WTC11 (cell line): ENCODE data around the gene LTBP1. TPM values are rescaled to one million over a fixed set of nuclear protein-coding genes. Genes with fewer than 3 reads are reported as not detected.

Experiments
- ATAC-seq: fragments of 200-7000 bp; cut with Tn5 transposase; 2 replicates; pipeline ENCODE4 v1.10.0; 2021; ENCODE audit warnings: mild to moderate bottlenecking, moderate library complexity
- CTCF ChIA-PET: fragments of 300-600 bp; sonication (Branson Sonifier 250); formaldehyde crosslinking; loops from one replicate; lab custom pipeline; 2021; ENCODE audit warnings: antibody characterized with exemption; lab: Charles Lee
- POLR2A ChIA-PET: fragments of 350-600 bp; sonication (Branson Sonifier 250); formaldehyde crosslinking; loops from one replicate; lab custom pipeline; 2021; ENCODE audit warnings: antibody characterized with exemption; lab: Charles Lee
- DNase-seq: peaks from one replicate; pipeline ENCODE4 v3.0.0; 2021; ENCODE audit warnings: low spot score
- H3K27ac Mint-ChIP-seq: 2 replicates; pipeline ENCODE4 v1.8.0; 2021; ENCODE audit warnings: mixed read lengths
- H3K27me3 Mint-ChIP-seq: 2 replicates; pipeline ENCODE4 v1.8.0; 2021; ENCODE audit warnings: low read depth, mild to moderate bottlenecking, moderate library complexity, mixed read lengths
- H3K36me3 Mint-ChIP-seq: 2 replicates; pipeline ENCODE4 v1.8.0; 2021; ENCODE audit warnings: mixed read lengths
- H3K4me1 Mint-ChIP-seq: 2 replicates; pipeline ENCODE4 v1.8.0; 2022; ENCODE audit warnings: mixed read lengths
- H3K4me3 Mint-ChIP-seq: 2 replicates; pipeline ENCODE4 v1.8.0; 2021; ENCODE audit warnings: mild to moderate bottlenecking, moderate library complexity, mixed read lengths
- H3K9me3 Mint-ChIP-seq: 2 replicates; pipeline ENCODE4 v1.8.0; 2021; ENCODE audit warnings: mixed read lengths
- CREM ChIP-seq: sonication (generic); formaldehyde crosslinking; IDR thresholded peaks from 2 replicates; pipeline ENCODE4 v1.8.1; 2022; ENCODE audit warnings: mild to moderate bottlenecking, missing genetic modification reagents, moderate library complexity
- ELF4 ChIP-seq: sonication (generic); formaldehyde crosslinking; IDR thresholded peaks from 2 replicates; pipeline ENCODE4 v1.8.1; 2022; ENCODE audit warnings: low read depth, mild to moderate bottlenecking, moderate library complexity, missing genetic modification reagents
- FOXP1 ChIP-seq: sonication (generic); formaldehyde crosslinking; IDR thresholded peaks from 2 replicates; pipeline ENCODE4 v1.8.0; 2022; ENCODE audit warnings: missing genetic modification reagents, mild to moderate bottlenecking, moderate library complexity, borderline replicate concordance
- GABPB1 ChIP-seq: sonication (generic); formaldehyde crosslinking; IDR thresholded peaks from 2 replicates; pipeline ENCODE4 v1.8.1; 2023; ENCODE audit warnings: mild to moderate bottlenecking, missing genetic modification reagents
- JAZF1 ChIP-seq: fragments of 250-450 bp; sonication (Bioruptor Pico); IDR thresholded peaks from 2 replicates; pipeline ENCODE4 v1.9.0; 2021; ENCODE audit warnings: moderate library complexity, mild to moderate bottlenecking, inconsistent platforms
- KAT7 ChIP-seq: sonication (generic); formaldehyde crosslinking; IDR thresholded peaks from 2 replicates; pipeline ENCODE4 v1.8.1; 2023; ENCODE audit warnings: missing genetic modification reagents, mild to moderate bottlenecking, borderline replicate concordance
- MYBL2 ChIP-seq: sonication (generic); formaldehyde crosslinking; IDR thresholded peaks from 2 replicates; pipeline ENCODE4 v1.8.1; 2023; ENCODE audit warnings: mild to moderate bottlenecking, moderate library complexity, missing genetic modification reagents
- NFE2L1 ChIP-seq: sonication (generic); formaldehyde crosslinking; IDR thresholded peaks from 2 replicates; pipeline ENCODE4 v1.8.1; 2023; ENCODE audit warnings: missing genetic modification reagents
- NFYB ChIP-seq: sonication (generic); formaldehyde crosslinking; conservative IDR thresholded peaks from 2 replicates; pipeline ENCODE4 v1.8.0; 2022; ENCODE audit warnings: low read depth, missing genetic modification reagents
- SOX15 ChIP-seq: fragments of 250-450 bp; sonication (Bioruptor Pico); IDR thresholded peaks from 2 replicates; pipeline ENCODE4 v1.9.0; 2021; ENCODE audit warnings: mild to moderate bottlenecking
- SP1 ChIP-seq: sonication (generic); formaldehyde crosslinking; conservative IDR thresholded peaks from 2 replicates; pipeline ENCODE4 v1.8.1; 2022; ENCODE audit warnings: missing genetic modification reagents
- TCF7 ChIP-seq: sonication (generic); formaldehyde crosslinking; IDR thresholded peaks from 2 replicates; pipeline ENCODE4 v1.8.0; 2022; ENCODE audit warnings: mild to moderate bottlenecking, low read depth, missing genetic modification reagents, moderate library complexity
- TP53 ChIP-seq: sonication (generic); formaldehyde crosslinking; IDR thresholded peaks from 2 replicates; pipeline ENCODE4 v1.8.1; 2023; ENCODE audit warnings: mild to moderate bottlenecking, missing genetic modification reagents
- ZBTB21 ChIP-seq: sonication (generic); formaldehyde crosslinking; IDR thresholded peaks from 2 replicates; pipeline ENCODE4 v1.8.1; 2023; ENCODE audit warnings: mild to moderate bottlenecking, missing genetic modification reagents, borderline replicate concordance
- ZNF138 ChIP-seq: sonication (generic); formaldehyde crosslinking; conservative IDR thresholded peaks from 2 replicates; pipeline ENCODE4 v1.8.1; 2022; ENCODE audit warnings: mild to moderate bottlenecking, moderate library complexity, missing genetic modification reagents
- ZNF219 ChIP-seq: sonication (generic); formaldehyde crosslinking; IDR thresholded peaks from 2 replicates; pipeline ENCODE4 v1.8.0; 2023; ENCODE audit warnings: missing genetic modification reagents, mild to moderate bottlenecking, borderline replicate concordance
- ZNF232 ChIP-seq: sonication (generic); formaldehyde crosslinking; IDR thresholded peaks from 2 replicates; pipeline ENCODE4 v1.8.0; 2022; ENCODE audit warnings: mild to moderate bottlenecking, missing genetic modification reagents
- ZNF416 ChIP-seq: fragments of 250-450 bp; sonication (Bioruptor Pico); IDR thresholded peaks from 2 replicates; pipeline ENCODE4 v1.9.0; 2021; ENCODE audit warnings: mild to moderate bottlenecking, inconsistent platforms
- ZNF423 ChIP-seq: fragments of 250-450 bp; sonication (Bioruptor Pico); IDR thresholded peaks from 2 replicates; pipeline ENCODE4 v2.1.2; 2022; ENCODE audit warnings: mild to moderate bottlenecking, moderate library complexity
- ZNF671 ChIP-seq: fragments of 250-450 bp; sonication (Bioruptor Pico); IDR thresholded peaks from 2 replicates; pipeline ENCODE4 v1.8.0; 2021; ENCODE audit warnings: mild to moderate bottlenecking
- total RNA-seq: library from RNA; stranded (reverse); gene quantifications from 3 replicates; pipeline ENCODE4 v1.2.3, GENCODE V29; 2021
- TF ChIP-seq, protein P1 (sequence below): fragments of 250-450 bp; sonication (Bioruptor Pico); IDR thresholded peaks from 2 replicates; pipeline ENCODE4 v1.9.0; 2021; ENCODE audit warnings: mild to moderate bottlenecking
- TF ChIP-seq, protein P2 (sequence below): sonication (generic); formaldehyde crosslinking; conservative IDR thresholded peaks from 2 replicates; pipeline ENCODE4 v1.8.1; 2022; ENCODE audit warnings: mild to moderate bottlenecking, missing genetic modification reagents
- TF ChIP-seq, protein P3 (sequence below): sonication (generic); formaldehyde crosslinking; IDR thresholded peaks from 2 replicates; pipeline ENCODE4 v1.8.1; 2022; ENCODE audit warnings: low read depth, mild to moderate bottlenecking, moderate library complexity, missing genetic modification reagents, borderline replicate concordance
- TF ChIP-seq, protein P4 (sequence below): fragments of 250-450 bp; sonication (Bioruptor Pico); IDR thresholded peaks from 2 replicates; pipeline ENCODE4 v1.9.0; 2021; ENCODE audit warnings: moderate library complexity, mild to moderate bottlenecking, inconsistent platforms, borderline replicate concordance
- TF ChIP-seq, protein P5 (sequence below): sonication (generic); formaldehyde crosslinking; IDR thresholded peaks from 2 replicates; pipeline ENCODE4 v1.8.1; 2022; ENCODE audit warnings: mild to moderate bottlenecking, moderate library complexity, missing genetic modification reagents
- TF ChIP-seq, protein P6 (sequence below): sonication (generic); formaldehyde crosslinking; IDR thresholded peaks from 2 replicates; pipeline ENCODE4 v1.8.0; 2023; ENCODE audit warnings: mild to moderate bottlenecking, missing genetic modification reagents

Gene LTBP1
- total RNA-seq, 1 experiment from 2014 or later: 33.6 TPM

DNA sequence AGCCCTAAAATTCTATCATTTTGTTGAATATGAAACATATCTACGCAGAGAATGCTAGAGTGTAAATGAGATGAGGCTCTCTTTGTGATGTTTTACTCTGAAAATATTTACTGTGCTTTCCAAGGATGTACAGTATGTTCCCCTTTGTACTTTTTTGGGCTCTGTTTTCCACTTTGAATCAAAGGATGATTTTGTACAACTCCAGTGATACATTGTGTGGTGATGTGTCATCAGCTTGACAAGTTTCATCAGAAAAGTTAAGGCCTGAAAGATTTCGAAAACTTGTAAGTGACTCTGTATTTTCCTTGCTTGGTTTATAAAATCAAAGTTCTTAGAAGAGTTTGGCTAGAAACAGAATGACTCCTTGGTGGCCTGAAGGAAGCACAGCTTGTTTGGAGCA lies 206.3 kb downstream of the LTBP1 start:
- H3K4me1 Mint-ChIP-seq: no peaks in the 10 kb centered on the region
- DNase-seq: no peak
- no peak overlapping the region for H3K4me3 Mint-ChIP-seq
- H3K27ac Mint-ChIP-seq: no peak overlapping the region
- ChIA-PET CTCF (no interaction called here), POLR2A (no interaction called here)
- no peak for ATAC-seq
- no peaks in the 10 kb centered on the region for H3K36me3 Mint-ChIP-seq
- H3K9me3 Mint-ChIP-seq: no peaks in the 10 kb centered on the region
- no peak for TF ChIP-seq TP53 (CRISPR knock-in tag)
- no peak for TF ChIP-seq FOXP1 (CRISPR knock-in tag)
- TF ChIP-seq KAT7 (CRISPR knock-in tag): no peak
- TF ChIP-seq, protein P1, sequence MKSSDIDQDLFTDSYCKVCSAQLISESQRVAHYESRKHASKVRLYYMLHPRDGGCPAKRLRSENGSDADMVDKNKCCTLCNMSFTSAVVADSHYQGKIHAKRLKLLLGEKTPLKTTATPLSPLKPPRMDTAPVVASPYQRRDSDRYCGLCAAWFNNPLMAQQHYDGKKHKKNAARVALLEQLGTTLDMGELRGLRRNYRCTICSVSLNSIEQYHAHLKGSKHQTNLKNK: no peak
- no peak for TF ChIP-seq ZNF219 (CRISPR knock-in tag)
- TF ChIP-seq, all 79 proteins: peak for 0
- H3K27me3 Mint-ChIP-seq: no peaks in the 10 kb centered on the region

DNA sequence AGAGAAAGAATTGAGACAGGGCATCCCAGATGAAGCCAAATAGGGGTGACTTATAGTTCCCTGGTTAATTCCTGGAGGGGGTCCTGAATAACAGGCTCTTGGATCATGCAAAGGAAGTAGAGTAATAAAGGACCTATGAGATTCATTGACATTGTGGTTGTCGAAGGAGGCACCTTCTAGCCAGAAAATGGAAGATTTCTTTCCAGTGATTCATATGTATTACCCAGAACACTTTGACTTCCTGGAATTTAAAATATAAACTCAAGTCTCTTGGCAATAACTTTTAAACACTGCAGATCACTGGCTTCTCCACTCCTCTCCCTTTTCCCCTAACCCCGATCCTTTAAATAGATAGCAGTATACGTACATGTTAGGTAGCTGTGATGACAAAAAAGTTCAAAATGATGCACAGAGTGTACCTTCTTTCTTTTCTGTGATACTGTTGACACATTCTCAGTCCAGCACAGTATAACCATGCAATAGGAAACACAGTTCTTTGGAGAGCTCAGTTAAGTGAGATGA lies 211.8 kb downstream of the LTBP1 start:
- DNase-seq (no peak), ATAC-seq (no peak)
- ChIA-PET POLR2A (no interaction called here), CTCF (no interaction called here)
- Mint-ChIP-seq H3K9me3 (no peaks in the 10 kb centered on the region), H3K36me3 (no peaks in the 10 kb centered on the region), H3K4me3 (no peak overlapping the region), H3K4me1 (no peaks in the 10 kb centered on the region), H3K27ac (no peak overlapping the region), H3K27me3 (no peaks in the 10 kb centered on the region)
- TF ChIP-seq SOX15 (CRISPR knock-in tag): no peak
- TF ChIP-seq, protein P2, sequence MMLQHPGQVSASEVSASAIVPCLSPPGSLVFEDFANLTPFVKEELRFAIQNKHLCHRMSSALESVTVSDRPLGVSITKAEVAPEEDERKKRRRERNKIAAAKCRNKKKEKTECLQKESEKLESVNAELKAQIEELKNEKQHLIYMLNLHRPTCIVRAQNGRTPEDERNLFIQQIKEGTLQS (CRISPR knock-in tag): no peak
- TF ChIP-seq ZNF671 (CRISPR knock-in tag): no peak
- no peak for TF ChIP-seq ZNF219 (CRISPR knock-in tag)
- TF ChIP-seq ZNF423 (CRISPR knock-in tag): no peak
- no peak for TF ChIP-seq MYBL2 (CRISPR knock-in tag)
- TF ChIP-seq ZBTB21 (CRISPR knock-in tag): no peak
- TF ChIP-seq ZNF138 (CRISPR knock-in tag): no peak
- TF ChIP-seq ZNF232 (CRISPR knock-in tag): no peak
- no peak for TF ChIP-seq NFYB (CRISPR knock-in tag)
- TF ChIP-seq JAZF1 (CRISPR knock-in tag): no peak
- TF ChIP-seq NFE2L1 (CRISPR knock-in tag): no peak
- no peak for TF ChIP-seq TCF7 (CRISPR knock-in tag)

DNA sequence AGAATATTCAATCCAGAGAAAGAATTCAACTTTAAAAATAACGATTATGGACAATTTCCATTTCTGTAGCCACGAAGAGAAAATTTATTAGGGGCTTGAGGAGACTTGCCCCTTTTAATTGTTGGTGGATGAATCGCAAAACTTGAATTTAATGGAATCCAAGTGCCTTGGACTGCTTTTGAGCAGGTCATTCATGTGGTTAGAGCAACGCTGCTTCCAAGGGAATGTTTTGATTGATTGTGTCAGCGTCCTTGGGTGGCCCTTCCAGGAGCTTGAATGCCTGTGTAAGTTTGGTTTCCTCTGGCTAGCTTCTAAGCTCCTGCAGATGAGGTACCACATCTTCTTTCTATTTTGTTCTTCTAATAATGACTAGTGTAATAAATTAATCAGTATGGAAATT lies 213.4 kb downstream of the LTBP1 start:
- no peak overlapping the region for H3K4me3 Mint-ChIP-seq
- no peak for DNase-seq
- H3K9me3 Mint-ChIP-seq: no peaks in the 10 kb centered on the region
- H3K27me3 Mint-ChIP-seq: no peaks in the 10 kb centered on the region
- H3K27ac Mint-ChIP-seq: no peak overlapping the region
- peaks cover 6% of the 10 kb centered on the region for H3K4me1 Mint-ChIP-seq
- CTCF ChIA-PET: no interaction called here
- ATAC-seq: no peak
- no peaks in the 10 kb centered on the region for H3K36me3 Mint-ChIP-seq
- POLR2A ChIA-PET: no interaction called here
- TF ChIP-seq, protein P3, sequence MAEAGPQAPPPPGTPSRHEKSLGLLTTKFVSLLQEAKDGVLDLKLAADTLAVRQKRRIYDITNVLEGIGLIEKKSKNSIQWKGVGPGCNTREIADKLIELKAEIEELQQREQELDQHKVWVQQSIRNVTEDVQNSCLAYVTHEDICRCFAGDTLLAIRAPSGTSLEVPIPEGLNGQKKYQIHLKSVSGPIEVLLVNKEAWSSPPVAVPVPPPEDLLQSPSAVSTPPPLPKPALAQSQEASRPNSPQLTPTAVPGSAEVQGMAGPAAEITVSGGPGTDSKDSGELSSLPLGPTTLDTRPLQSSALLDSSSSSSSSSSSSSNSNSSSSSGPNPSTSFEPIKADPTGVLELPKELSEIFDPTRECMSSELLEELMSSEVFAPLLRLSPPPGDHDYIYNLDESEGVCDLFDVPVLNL (CRISPR knock-in tag): no peak
- TF ChIP-seq, protein P4, sequence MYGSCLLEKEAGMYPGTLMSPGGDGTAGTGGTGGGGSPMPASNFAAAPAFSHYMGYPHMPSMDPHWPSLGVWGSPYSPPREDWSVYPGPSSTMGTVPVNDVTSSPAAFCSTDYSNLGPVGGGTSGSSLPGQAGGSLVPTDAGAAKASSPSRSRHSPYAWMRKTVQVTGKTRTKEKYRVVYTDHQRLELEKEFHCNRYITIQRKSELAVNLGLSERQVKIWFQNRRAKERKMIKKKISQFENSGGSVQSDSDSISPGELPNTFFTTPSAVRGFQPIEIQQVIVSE (CRISPR knock-in tag): no peak
- no peak for TF ChIP-seq ZNF423 (CRISPR knock-in tag)
- no peak for TF ChIP-seq GABPB1
- no peak for TF ChIP-seq ELF4 (CRISPR knock-in tag)
- no peak for TF ChIP-seq SP1
- TF ChIP-seq ZNF416 (CRISPR knock-in tag): no peak
- TF ChIP-seq, protein P5, sequence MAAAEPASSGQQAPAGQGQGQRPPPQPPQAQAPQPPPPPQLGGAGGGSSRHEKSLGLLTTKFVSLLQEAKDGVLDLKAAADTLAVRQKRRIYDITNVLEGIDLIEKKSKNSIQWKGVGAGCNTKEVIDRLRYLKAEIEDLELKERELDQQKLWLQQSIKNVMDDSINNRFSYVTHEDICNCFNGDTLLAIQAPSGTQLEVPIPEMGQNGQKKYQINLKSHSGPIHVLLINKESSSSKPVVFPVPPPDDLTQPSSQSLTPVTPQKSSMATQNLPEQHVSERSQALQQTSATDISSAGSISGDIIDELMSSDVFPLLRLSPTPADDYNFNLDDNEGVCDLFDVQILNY (CRISPR knock-in tag): no peak
- TF ChIP-seq, protein P6, sequence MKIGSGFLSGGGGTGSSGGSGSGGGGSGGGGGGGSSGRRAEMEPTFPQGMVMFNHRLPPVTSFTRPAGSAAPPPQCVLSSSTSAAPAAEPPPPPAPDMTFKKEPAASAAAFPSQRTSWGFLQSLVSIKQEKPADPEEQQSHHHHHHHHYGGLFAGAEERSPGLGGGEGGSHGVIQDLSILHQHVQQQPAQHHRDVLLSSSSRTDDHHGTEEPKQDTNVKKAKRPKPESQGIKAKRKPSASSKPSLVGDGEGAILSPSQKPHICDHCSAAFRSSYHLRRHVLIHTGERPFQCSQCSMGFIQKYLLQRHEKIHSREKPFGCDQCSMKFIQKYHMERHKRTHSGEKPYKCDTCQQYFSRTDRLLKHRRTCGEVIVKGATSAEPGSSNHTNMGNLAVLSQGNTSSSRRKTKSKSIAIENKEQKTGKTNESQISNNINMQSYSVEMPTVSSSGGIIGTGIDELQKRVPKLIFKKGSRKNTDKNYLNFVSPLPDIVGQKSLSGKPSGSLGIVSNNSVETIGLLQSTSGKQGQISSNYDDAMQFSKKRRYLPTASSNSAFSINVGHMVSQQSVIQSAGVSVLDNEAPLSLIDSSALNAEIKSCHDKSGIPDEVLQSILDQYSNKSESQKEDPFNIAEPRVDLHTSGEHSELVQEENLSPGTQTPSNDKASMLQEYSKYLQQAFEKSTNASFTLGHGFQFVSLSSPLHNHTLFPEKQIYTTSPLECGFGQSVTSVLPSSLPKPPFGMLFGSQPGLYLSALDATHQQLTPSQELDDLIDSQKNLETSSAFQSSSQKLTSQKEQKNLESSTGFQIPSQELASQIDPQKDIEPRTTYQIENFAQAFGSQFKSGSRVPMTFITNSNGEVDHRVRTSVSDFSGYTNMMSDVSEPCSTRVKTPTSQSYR: no peak
- TF ChIP-seq CREM (CRISPR knock-in tag): no peak
- no peak for TF ChIP-seq FOXP1 (CRISPR knock-in tag)
